ENCODE measurements around the gene CCDC92. TPM values are rescaled to one million over a fixed set of nuclear protein-coding genes. Genes with fewer than 3 reads are reported as not detected.

Gene CCDC92
- total and polyA plus RNA-seq, 2 of the 13 experiments (the other 11 are each of a cell fraction or from before 2014, with no cell fraction given), result 5.4 to 14.7 TPM

DNA sequence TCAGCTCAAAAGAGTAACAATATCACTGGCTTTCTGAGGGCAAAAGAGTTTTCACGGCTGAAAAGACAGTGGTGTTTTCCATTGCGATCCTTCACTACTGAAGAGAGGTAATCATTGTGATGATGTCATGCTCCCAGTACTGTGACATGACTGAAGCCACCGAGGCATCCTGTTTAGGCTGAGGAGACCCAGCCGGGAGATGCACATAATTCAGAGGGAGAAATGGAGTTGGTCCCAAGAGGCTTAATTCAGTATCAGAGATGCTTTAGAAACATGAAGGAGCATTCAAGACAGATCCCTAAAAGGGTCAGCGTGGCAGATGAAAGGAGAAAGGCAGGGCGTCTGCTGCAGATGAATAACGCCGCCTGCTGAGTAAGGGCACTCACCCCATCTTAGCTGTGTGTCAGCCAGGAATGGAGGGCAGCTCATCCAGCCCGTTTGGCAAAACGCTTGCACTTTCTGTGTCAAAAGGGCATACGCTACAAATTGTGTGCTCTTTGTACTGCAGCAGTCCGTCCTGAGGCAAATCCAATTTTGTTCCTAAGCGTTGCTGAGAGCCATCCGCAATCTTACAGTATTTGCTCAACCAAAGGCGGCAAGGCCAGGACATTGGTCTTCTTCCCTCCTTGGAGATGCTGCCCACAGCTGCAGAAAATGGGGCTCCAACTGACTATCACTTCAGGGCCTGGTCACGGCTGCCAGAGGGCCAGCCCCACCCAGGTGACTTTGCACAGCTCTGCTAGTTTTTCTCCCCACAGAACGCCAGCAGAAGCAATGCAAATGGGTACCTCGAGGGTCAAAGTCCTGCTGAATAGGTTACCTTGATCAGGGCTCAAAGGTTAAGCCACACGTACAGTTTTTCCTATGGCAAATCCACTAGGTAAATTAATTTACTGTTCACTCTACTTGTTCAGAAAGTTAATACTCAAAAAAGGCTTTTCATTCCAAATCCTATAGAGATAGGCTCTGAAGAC lies 23.5 kb downstream of the CCDC92 start:
- CTCF ChIA-PET (ENCODE audit: low intra/inter-chr PET ratio, low total read pairs), result no interaction called here
- BruUV-seq (replicated peaks), result TSS peak; percentile 35
- FAIRE-seq (peak; percentile 79), ATAC-seq (peak; percentile 86), DNase-seq (ENCODE audit: low spot score) (peak; percentile 65)
- no peaks in the 10 kb centered on the region for H4K20me1 ChIP-seq (ENCODE audit: insufficient read depth, low read length)
- intact Hi-C loops (cut with micrococcal nuclease; ENCODE audit: unreplicated experiment) (loop anchor here (1.0 kb wide), 1 partner anchor 22 kb away; no protein-coding TSS in a partner anchor), in situ Hi-C loops (cut with HindIII; ENCODE audit: extremely low pct_ligation_motif_present, low pct_unique_long_range_greater_than_20kb) (no loop called here)
- no peak overlapping the region for H2AFZ ChIP-seq (ENCODE audit: low read length)
- peak overlapping the region; percentile 55 for H3K9ac ChIP-seq (ENCODE audit: insufficient read depth, low read depth, low read length)
- peaks cover 42% of the 10 kb centered on the region for H3K4me1 ChIP-seq (ENCODE audit: insufficient read depth, low read length)
- POLR2A ChIA-PET, result interaction anchor here (1.8 to 3.1 kb wide), 2 partner anchors 13 to 23 kb away, joined by 4 to 15 read pairs; partner anchors contain the start of genes CCDC92 and ZNF664
- H3K4me2 ChIP-seq (ENCODE audit: low read depth, low read length), result peak overlapping the region; percentile 85
- H3K9me3 ChIP-seq (ENCODE audit: low read length), result no peaks in the 10 kb centered on the region
- peak overlapping the region; percentile 75 for H3K27ac ChIP-seq (ENCODE audit: extremely low read length, insufficient read depth, low read length)
- H3K27me3 ChIP-seq (ENCODE audit: control insufficient read depth in 1 of 2, insufficient read depth in 2 of 2, low read length in 2 of 2), result no peaks in the 10 kb centered on the region
- no peaks in the 10 kb centered on the region for H3K79me2 ChIP-seq (ENCODE audit: insufficient read depth, low read length)
- 14% methylated on average over 13 of the region's 19 CpGs for WGBS (ENCODE audit: low lambda C conversion rate)
- no peaks in the 10 kb centered on the region; a peak in 1 of 5 replicates for H3K36me3 ChIP-seq (replicated peaks in 1 of 2; ENCODE audit: control insufficient read depth in 1 of 2, insufficient read depth in 2 of 2, low read length in 2 of 2)
- H3K4me3 ChIP-seq (replicated peaks in 1 of 3; ENCODE audit: insufficient read depth in 1 of 3, low read depth in 2 of 3, low read length in 3 of 3), result peak overlapping the region; percentile 33 to 66 (median 35); a peak in 5 of 6 replicates
- TF ChIP-seq, protein P1, sequence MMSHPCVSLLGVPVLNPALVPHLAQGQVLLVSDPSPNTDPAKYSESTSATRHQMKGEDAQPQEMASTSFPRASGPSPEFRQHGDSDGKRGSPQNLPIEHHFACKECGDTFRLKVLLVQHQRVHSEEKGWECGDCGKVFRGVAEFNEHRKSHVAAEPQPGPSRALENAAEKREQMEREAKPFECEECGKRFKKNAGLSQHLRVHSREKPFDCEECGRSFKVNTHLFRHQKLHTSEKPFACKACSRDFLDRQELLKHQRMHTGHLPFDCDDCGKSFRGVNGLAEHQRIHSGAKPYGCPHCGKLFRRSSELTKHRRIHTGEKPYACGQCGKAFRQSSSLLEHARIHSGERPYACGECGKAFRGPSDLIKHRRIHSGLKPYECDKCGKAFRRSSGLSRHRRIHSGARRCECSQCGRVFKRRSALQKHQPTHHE (CRISPR knock-in tag; IDR thresholded peaks at IDR 0.05; ENCODE audit: borderline replicate concordance), result no peak
- TF ChIP-seq NCOR1 (IDR thresholded peaks at IDR 0.05; ENCODE audit: borderline replicate concordance, low read length) (peak; percentile 95), ZNF629 (CRISPR knock-in tag; conservative IDR thresholded peaks at IDR 0.05) (peak; percentile 56; the same call in 1 of the 2 replicates), SUZ12 (IDR thresholded peaks at IDR 0.05; ENCODE audit: low read depth, low read length) (no peak), PCBP2 (optimal IDR thresholded peaks at IDR 0.05; ENCODE audit: low read depth, low read length, poor library complexity, severe bottlenecking) (no peak), RXRB (CRISPR knock-in tag; IDR thresholded peaks at IDR 0.05; ENCODE audit: borderline replicate concordance) (no peak), ZNF44 (CRISPR knock-in tag; IDR thresholded peaks at IDR 0.05) (no peak), MLLT10 (CRISPR knock-in tag; IDR thresholded peaks at IDR 0.05) (no peak), ZNF83 (CRISPR knock-in tag; IDR thresholded peaks at IDR 0.05; ENCODE audit: borderline replicate concordance) (0 out of 2 replicates have a peak, but pooled peaks have one; percentile 34), DMAP1 (CRISPR knock-in tag; IDR thresholded peaks at IDR 0.05) (peak; percentile 51; the same call in 1 of the 2 replicates), ZNF10 (CRISPR knock-in tag; IDR thresholded peaks at IDR 0.05; ENCODE audit: borderline replicate concordance, low read depth) (no peak), NONO (IDR thresholded peaks at IDR 0.05) (no peak), NONO (CRISPR knock-in tag; conservative IDR thresholded peaks at IDR 0.05) (peak; percentile 43; the same call in 1 of the 2 replicates), RBAK (CRISPR knock-in tag; IDR thresholded peaks at IDR 0.05) (no peak; the same call in 1 of the 2 replicates), ZMYM4 (CRISPR knock-in tag; IDR thresholded peaks at IDR 0.05) (no peak; the same call in 1 of the 2 replicates)
- TF ChIP-seq, protein P2, sequence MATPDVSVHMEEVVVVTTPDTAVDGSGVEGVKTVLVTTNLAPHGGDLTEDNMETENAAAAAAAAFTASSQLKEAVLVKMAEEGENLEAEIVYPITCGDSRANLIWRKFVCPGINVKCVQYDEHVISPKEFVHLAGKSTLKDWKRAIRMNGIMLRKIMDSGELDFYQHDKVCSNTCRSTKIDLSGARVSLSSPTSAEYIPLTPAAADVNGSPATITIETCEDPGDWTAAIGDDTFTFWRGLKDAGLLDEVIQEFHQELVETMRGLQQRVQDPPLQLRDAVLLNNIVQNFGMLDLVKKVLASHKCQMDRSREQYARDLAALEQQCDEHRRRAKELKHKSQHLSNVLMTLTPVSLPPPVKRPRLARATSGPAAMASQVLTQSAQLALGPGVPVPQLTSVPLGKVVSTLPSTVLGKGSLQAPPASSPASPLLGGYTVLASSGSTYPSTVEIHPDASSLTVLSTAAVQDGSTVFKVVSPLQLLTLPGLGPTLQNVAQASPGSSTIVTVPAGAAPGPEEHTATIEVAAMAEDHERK (CRISPR knock-in tag; IDR thresholded peaks at IDR 0.05; ENCODE audit: low read depth), result no peak
- TF ChIP-seq, protein P3, sequence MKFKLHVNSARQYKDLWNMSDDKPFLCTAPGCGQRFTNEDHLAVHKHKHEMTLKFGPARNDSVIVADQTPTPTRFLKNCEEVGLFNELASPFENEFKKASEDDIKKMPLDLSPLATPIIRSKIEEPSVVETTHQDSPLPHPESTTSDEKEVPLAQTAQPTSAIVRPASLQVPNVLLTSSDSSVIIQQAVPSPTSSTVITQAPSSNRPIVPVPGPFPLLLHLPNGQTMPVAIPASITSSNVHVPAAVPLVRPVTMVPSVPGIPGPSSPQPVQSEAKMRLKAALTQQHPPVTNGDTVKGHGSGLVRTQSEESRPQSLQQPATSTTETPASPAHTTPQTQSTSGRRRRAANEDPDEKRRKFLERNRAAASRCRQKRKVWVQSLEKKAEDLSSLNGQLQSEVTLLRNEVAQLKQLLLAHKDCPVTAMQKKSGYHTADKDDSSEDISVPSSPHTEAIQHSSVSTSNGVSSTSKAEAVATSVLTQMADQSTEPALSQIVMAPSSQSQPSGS (CRISPR knock-in tag; IDR thresholded peaks at IDR 0.05), result no peak
- TF ChIP-seq, protein P4, sequence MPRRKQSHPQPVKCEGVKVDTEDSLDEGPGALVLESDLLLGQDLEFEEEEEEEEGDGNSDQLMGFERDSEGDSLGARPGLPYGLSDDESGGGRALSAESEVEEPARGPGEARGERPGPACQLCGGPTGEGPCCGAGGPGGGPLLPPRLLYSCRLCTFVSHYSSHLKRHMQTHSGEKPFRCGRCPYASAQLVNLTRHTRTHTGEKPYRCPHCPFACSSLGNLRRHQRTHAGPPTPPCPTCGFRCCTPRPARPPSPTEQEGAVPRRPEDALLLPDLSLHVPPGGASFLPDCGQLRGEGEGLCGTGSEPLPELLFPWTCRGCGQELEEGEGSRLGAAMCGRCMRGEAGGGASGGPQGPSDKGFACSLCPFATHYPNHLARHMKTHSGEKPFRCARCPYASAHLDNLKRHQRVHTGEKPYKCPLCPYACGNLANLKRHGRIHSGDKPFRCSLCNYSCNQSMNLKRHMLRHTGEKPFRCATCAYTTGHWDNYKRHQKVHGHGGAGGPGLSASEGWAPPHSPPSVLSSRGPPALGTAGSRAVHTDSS (CRISPR knock-in tag; conservative IDR thresholded peaks at IDR 0.05), result no peak

Measured in HepG2 (cell line).